Smooth muscle cell (in vitro differentiated cells): ENCODE data around the gene ZEB1. TPM values are rescaled to one million over a fixed set of nuclear protein-coding genes. Genes with fewer than 3 reads are reported as not detected.

Source experiments
- DNase-seq: peaks from one replicate; lab custom pipeline; 2025; ENCODE audit not compliant: unreplicated experiment; lab: John Stamatoyannopoulos, UW
- H2AFZ ChIP-seq: fragments of 200-600 bp; sonication (generic); 2 replicates; pipeline ENCODE4 v1.6.0; 2016; ENCODE audit warnings: antibody characterized with exemption, low read depth, mild to moderate bottlenecking
- H3F3A ChIP-seq: fragments of 200-600 bp; sonication (generic); 2 replicates; pipeline ENCODE4 v1.6.0; 2017; ENCODE audit warnings: antibody characterized with exemption, low read depth
- H3K27ac ChIP-seq: fragments of 200-600 bp; sonication (generic); 2 replicates; pipeline ENCODE4 v1.5.1; 2016; ENCODE audit warnings: low read depth, mild to moderate bottlenecking
- H3K27me3 ChIP-seq: fragments of 200-600 bp; sonication (generic); 2 replicates; pipeline ENCODE4 v1.6.1; 2016; ENCODE audit warnings: low read depth, mild to moderate bottlenecking
- H3K36me3 ChIP-seq: fragments of 200-600 bp; sonication (generic); 2 replicates; pipeline ENCODE4 v1.5.1; 2016; ENCODE audit warnings: low read depth
- H3K4me1 ChIP-seq: fragments of 200-600 bp; sonication (generic); 2 replicates; pipeline ENCODE4 v1.5.1; 2016; ENCODE audit warnings: low read depth
- H3K4me2 ChIP-seq: fragments of 200-600 bp; sonication (generic); 2 replicates; pipeline ENCODE4 v1.6.0; 2016; ENCODE audit warnings: mild to moderate bottlenecking
- H3K4me3 ChIP-seq: fragments of 200-600 bp; sonication (generic); 2 replicates; pipeline ENCODE4 v1.5.1; 2016; ENCODE audit warnings: mild to moderate bottlenecking
- H3K79me2 ChIP-seq: fragments of 200-600 bp; sonication (generic); 2 replicates; pipeline ENCODE4 v1.6.0; 2016; ENCODE audit warnings: low read depth, mild to moderate bottlenecking
- H3K9ac ChIP-seq: fragments of 200-600 bp; sonication (generic); 2 replicates; pipeline ENCODE4 v1.6.0; 2016; ENCODE audit warnings: low read depth
- H3K9me3 ChIP-seq: fragments of 200-600 bp; sonication (generic); replicated peaks from 2 replicates; pipeline ENCODE4 v1.5.1; 2016; ENCODE audit warnings: low read depth
- H4K20me1 ChIP-seq: fragments of 200-600 bp; sonication (generic); 2 replicates; pipeline ENCODE4 v1.6.0; 2016; ENCODE audit warnings: low read depth
- WGBS: methylation state at CpG from one replicate; pipeline ENCODE4 v1.1.7; 2016; ENCODE audit warnings: low lambda C conversion rate; 5-methylcytosine and 5-hydroxymethylcytosine counted together
- polyA plus RNA-seq: library from polyadenylated mRNA; unstranded; fragments of >200 nt; fragmentation: Nextera tagmentation; extraction: Ambion mirVana; gene quantifications from 2 replicates; pipeline ENCODE4 v1.2.1, GENCODE V29; 2016
- total RNA-seq: library from RNA; depleted of rRNA; stranded (reverse); fragments of >200 nt; gene quantifications from 2 replicates; pipeline ENCODE4 v1.2.3, GENCODE V29; 2014
- TF ChIP-seq, protein P1 (sequence below): fragments of 200-600 bp; sonication (generic); IDR thresholded peaks from 2 replicates; pipeline ENCODE4 v1.5.1; 2017; ENCODE audit warnings: borderline replicate concordance, mild to moderate bottlenecking, antibody characterized with exemption; ENCODE audit not compliant: insufficient read depth, poor library complexity, severe bottlenecking

The ZEB1 gene
- total and polyA plus RNA-seq, 2 experiments from 2014 or later, result 7.9 to 15.7 TPM

DNA sequence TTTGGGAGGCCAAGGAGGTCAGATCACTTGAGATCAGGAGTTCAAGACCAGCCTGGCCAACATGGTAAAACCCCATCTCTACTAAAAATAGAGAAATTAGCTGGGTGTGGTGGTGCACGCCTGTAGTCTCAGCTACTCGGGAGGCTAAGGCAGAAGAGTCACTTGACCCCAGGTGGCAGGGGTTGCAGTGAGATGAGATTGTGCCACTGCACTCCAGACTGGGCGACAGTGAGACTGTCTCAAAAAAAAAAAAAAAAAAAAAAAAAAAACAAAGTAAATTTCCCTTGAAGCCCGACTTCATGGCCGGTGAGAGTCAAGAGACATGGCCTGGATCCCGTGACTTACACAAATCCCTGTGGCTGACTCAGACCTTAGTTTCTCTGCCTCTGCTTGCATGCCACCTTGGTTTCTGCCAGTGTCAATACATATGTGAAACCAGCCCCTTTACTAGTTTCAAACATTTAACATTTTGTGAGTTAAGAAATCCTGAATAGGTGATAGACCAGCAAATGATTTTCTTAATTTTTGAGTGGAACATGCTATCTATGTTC, 62.8 kb downstream of the ZEB1 start:
- H3K27ac ChIP-seq, result no peak overlapping the region
- no peaks in the 10 kb centered on the region for H3F3A ChIP-seq
- TF ChIP-seq, protein P1, sequence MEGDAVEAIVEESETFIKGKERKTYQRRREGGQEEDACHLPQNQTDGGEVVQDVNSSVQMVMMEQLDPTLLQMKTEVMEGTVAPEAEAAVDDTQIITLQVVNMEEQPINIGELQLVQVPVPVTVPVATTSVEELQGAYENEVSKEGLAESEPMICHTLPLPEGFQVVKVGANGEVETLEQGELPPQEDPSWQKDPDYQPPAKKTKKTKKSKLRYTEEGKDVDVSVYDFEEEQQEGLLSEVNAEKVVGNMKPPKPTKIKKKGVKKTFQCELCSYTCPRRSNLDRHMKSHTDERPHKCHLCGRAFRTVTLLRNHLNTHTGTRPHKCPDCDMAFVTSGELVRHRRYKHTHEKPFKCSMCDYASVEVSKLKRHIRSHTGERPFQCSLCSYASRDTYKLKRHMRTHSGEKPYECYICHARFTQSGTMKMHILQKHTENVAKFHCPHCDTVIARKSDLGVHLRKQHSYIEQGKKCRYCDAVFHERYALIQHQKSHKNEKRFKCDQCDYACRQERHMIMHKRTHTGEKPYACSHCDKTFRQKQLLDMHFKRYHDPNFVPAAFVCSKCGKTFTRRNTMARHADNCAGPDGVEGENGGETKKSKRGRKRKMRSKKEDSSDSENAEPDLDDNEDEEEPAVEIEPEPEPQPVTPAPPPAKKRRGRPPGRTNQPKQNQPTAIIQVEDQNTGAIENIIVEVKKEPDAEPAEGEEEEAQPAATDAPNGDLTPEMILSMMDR, result no peak
- no peak for DNase-seq
- no peak overlapping the region for H3K9ac ChIP-seq
- peaks cover 10% of the 10 kb centered on the region for H4K20me1 ChIP-seq
- no peak overlapping the region for H2AFZ ChIP-seq
- H3K4me2 ChIP-seq, result no peak overlapping the region
- no peaks in the 10 kb centered on the region for H3K4me1 ChIP-seq
- 83% methylated on average over 6 of the region's 6 CpGs for WGBS
- no peak overlapping the region for H3K4me3 ChIP-seq
- H3K9me3 ChIP-seq, result no peaks in the 10 kb centered on the region
- no peaks in the 10 kb centered on the region for H3K27me3 ChIP-seq
- no peaks in the 10 kb centered on the region for H3K36me3 ChIP-seq
- H3K79me2 ChIP-seq, result peaks cover 4% of the 10 kb centered on the region

DNA sequence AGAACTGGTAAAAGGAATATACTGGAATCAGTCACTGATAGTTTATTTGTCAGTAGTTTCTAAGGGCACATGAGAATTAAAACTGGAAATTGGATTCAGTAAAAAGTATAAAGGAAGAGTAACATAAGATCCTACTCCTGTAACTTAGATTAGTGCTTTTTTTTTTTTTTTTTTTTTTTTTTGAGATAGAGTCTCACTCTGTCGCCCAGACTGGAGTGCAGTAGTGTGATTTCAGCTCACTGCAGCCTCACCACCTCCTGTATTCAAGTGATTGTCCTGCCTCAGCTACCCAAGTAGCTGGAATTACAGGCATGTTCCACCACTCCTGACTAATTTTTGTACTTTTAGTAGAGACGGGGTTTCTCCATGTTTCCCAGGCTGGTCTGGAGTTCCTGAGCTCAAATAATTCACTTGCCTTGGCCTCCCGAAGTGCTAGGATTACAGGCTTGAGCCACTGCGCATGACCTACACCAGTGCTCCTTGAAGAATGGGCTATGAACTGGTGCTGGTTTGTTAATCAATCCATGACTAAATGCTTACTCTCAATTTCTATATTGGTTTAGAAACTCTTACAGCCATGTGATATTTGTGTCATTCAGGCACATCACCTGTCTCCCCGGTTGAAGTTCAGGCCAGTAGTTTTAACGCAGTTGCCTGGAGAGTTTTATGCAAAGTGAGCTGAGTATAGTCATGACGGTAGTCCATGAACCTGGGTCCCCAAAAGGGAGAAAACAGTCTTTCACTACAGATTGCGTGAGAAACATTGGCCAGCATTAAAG, 65.0 kb downstream of the ZEB1 start:
- Histone ChIP-seq H3F3A (no peaks in the 10 kb centered on the region), H4K20me1 (peaks cover 4% of the 10 kb centered on the region), H3K4me1 (no peaks in the 10 kb centered on the region), H3K27ac (no peak overlapping the region), H3K4me2 (no peak overlapping the region), H3K79me2 (no peaks in the 10 kb centered on the region), H3K9ac (no peak overlapping the region), H3K27me3 (no peaks in the 10 kb centered on the region), H2AFZ (no peak overlapping the region), H3K4me3 (no peak overlapping the region), H3K36me3 (no peaks in the 10 kb centered on the region), H3K9me3 (no peaks in the 10 kb centered on the region)
- 95% methylated on average over 8 of the region's 8 CpGs for WGBS
- TF ChIP-seq, protein P1, result no peak
- no peak for DNase-seq

DNA sequence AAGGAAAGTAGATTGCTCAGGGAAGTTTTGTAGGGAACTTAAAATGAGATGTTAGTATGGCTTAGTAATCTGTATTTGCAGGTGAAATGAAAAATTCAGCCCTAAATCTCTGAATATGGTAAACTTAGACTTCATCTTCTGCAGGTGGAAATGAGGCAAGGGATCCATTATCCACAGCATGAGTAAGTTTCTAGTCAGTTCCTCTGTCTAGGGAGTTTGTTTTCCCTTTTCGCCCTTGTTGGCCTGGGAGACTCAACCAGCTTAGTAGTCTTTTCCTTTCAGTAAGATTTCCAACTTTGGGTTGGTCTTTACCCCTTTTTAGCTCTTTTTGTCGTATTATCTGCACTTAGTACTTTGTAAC, 65.6 kb downstream of the ZEB1 start:
- WGBS, result 92% methylated on average over 2 of the region's 2 CpGs
- Histone ChIP-seq H3K4me3 (no peak overlapping the region), H3F3A (no peaks in the 10 kb centered on the region), H3K27ac (no peak overlapping the region), H3K9ac (no peak overlapping the region), H4K20me1 (peaks cover 4% of the 10 kb centered on the region), H3K4me1 (no peaks in the 10 kb centered on the region), H3K9me3 (no peaks in the 10 kb centered on the region), H3K79me2 (no peaks in the 10 kb centered on the region), H3K27me3 (no peaks in the 10 kb centered on the region), H2AFZ (no peak overlapping the region), H3K4me2 (no peak overlapping the region), H3K36me3 (no peaks in the 10 kb centered on the region)
- DNase-seq, result no peak
- TF ChIP-seq, protein P1, result no peak

DNA sequence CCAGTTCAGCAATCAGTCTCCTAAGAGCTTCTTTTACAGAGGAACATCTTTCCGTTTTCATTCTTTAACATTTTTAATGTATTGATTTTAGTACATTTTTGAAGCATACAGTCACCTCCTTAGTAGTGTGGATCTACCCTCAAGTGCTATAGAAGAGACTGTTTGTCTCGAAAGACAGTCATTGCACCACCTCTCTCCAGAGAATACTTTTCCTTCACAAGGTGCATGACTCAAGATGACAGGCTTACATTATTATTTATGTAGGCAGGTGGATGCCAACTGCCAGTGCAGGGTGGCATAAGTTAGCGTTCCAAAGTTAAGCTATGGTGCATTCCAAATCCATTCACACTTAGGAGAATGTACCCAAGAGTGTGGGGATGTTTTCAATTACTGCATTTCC, 71.8 kb downstream of the ZEB1 start:
- Histone ChIP-seq H3K9ac (no peak overlapping the region), H3K36me3 (no peaks in the 10 kb centered on the region), H3K4me1 (no peaks in the 10 kb centered on the region), H3K4me2 (no peak overlapping the region), H3K9me3 (no peaks in the 10 kb centered on the region), H3K27ac (no peak overlapping the region), H3K27me3 (no peaks in the 10 kb centered on the region), H3F3A (no peaks in the 10 kb centered on the region), H3K79me2 (no peaks in the 10 kb centered on the region), H4K20me1 (peaks cover 4% of the 10 kb centered on the region), H3K4me3 (no peak overlapping the region), H2AFZ (no peak overlapping the region)
- 90% methylated on average over 3 of the region's 3 CpGs for WGBS
- no peak for DNase-seq
- TF ChIP-seq, protein P1, result no peak
